Prostate gland (tissue), 2 donors: ENCODE results near the gene SERPINB6.

Experiments
- POLR2AphosphoS5 ChIP-seq: sonication (generic); formaldehyde crosslinking; IDR thresholded peaks from one replicate; pipeline ENCODE4 v1.6.1; 2017; ENCODE audit warnings: antibody characterized with exemption
- TF ChIP-seq, protein P1 (sequence below), 4 experiments: fragments of 200-600 bp in 2 of 4; fragments of 450-650 bp in 2 of 4; sonication (generic) in 2 of 4; IDR thresholded peaks; 1 replicate in 3 of 4; 2 replicates in 1 of 4; pipeline ENCODE4 v1.5.1; 2016 to 2019; ENCODE audit warnings: antibody characterized with exemption in 4 of 4, mild to moderate bottlenecking in 2 of 4, moderate library complexity in 2 of 4

DNA sequence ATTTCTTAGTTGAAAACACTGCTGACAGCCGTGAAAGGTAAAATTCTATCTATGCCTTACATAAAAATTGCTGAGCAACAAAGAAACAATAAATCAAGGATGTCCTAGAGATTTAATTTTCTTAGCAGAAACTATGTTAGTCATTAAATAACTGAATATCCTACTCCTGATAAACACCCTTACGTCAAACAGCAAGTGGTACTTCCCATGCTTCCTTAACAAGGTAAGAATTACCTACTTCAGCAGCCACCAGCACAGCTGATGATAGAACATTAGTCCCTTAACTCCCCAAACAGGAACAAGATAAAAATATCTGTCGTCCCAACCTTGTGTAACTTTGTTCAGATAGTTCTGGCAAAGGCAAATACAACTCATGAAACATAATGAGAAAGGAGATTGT is 8.7 kb downstream of the SERPINB6 start:
- TF ChIP-seq, protein P1, sequence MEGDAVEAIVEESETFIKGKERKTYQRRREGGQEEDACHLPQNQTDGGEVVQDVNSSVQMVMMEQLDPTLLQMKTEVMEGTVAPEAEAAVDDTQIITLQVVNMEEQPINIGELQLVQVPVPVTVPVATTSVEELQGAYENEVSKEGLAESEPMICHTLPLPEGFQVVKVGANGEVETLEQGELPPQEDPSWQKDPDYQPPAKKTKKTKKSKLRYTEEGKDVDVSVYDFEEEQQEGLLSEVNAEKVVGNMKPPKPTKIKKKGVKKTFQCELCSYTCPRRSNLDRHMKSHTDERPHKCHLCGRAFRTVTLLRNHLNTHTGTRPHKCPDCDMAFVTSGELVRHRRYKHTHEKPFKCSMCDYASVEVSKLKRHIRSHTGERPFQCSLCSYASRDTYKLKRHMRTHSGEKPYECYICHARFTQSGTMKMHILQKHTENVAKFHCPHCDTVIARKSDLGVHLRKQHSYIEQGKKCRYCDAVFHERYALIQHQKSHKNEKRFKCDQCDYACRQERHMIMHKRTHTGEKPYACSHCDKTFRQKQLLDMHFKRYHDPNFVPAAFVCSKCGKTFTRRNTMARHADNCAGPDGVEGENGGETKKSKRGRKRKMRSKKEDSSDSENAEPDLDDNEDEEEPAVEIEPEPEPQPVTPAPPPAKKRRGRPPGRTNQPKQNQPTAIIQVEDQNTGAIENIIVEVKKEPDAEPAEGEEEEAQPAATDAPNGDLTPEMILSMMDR (IDR thresholded peaks at IDR 0.05): no peak
- TF ChIP-seq POLR2AphosphoS5: peak; percentile 31
